Measurements from ENCODE around the gene HRH1.

Gene HRH1

DNA sequence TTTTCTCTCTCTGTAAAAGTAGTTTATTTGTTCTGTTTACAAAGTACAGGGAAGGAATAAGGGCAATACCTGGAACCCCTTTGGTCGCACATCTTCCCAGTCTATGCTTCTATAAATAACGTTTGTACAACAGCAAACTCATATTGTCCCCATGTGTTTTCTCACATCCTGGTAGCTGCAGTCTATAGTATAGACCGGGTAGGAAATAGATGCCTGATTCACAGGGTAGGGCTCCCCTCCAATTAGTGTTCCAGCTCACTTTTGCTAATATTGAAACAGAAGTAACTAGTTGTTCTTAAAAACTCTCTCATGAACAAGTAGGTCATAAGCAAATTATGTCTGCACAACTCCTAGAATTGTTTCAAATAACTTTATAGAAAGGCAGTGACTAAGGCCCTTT is 135.6 kb downstream of the HRH1 start:
- peak overlapping the region; percentile 80 to 86 (median 82); a peak in 21 of 22 replicates for H3K9ac ChIP-seq
- H3K4me3 ChIP-seq = peak overlapping the region in 6 of 10 experiments; percentile 8 to 52 (median 31); a peak in 9 of 20 replicates
- H3K27ac ChIP-seq = peak overlapping the region; percentile 93 to 97 (median 95)
- no peak for TF ChIP-seq Cebpa-rat (IDR thresholded peaks at IDR 0.05)
- H3K36me3 ChIP-seq = peaks cover 9 to 62% (median 28%) of the 10 kb centered on the region in 11 experiments; a peak in 17 of 22 replicates
- H4K20me1 ChIP-seq = no peaks in the 10 kb centered on the region
- no peaks in the 10 kb centered on the region for H3K27me3 ChIP-seq
- H3K4me1 ChIP-seq = peaks cover 68 to 98% (median 79%) of the 10 kb centered on the region in 10 experiments
- H3K4me2 ChIP-seq = peak overlapping the region; percentile 65 to 93 (median 88)
- H3K9me3 ChIP-seq (replicated peaks in 1 of 11) = peaks cover 0 to 10% (median 0%) of the 10 kb centered on the region in 11 experiments; a peak in 3 of 22 replicates

DNA sequence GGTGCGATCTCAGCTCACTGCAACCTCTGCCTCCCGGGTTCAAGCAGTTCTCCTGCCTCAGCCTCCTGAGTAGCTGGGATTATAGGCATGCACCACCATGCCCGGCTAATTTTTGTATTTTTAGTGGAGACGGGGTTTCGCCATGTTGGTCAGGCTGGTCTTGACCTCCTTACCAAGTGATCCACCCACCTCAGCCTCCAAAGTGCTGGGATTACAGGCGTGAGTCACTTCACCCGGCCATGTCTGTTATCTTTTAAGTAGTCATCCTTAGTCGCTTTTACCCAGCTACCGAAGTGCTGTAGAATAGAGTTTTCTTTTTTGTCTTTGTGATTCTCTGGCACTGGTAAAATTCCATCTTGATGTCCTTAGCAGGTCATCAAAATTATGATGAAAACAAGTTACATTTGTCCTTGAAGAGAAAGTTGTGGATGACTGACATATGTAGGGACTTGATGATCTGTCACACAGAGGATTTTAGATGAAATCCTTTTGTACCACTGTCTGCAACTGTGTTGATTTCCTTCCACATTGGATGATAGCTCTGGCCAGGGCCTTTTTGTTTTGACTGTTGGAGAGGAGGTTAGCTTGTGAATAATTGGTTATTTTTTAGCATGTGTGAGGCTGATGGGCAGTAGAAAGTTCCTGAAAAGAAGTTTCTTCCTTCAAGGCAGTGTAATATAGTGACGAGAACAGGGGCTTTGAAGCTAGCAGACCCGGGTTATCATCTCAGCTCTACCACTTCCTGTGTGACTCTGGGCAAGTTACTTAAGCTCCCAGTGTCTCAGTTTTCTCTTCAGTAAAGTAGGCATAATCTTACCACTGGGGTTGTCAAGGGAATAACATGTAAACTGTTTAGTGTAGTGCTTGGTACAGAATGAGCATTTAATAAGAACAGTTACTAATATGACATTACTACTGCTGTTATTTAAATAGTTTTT is 136.7 kb downstream of the HRH1 start:
- peak overlapping the region; percentile 3 to 85 (median 82); a peak in 14 of 22 replicates for H3K9ac ChIP-seq
- peaks cover 57 to 92% (median 70%) of the 10 kb centered on the region in 10 experiments for H3K4me1 ChIP-seq

DNA sequence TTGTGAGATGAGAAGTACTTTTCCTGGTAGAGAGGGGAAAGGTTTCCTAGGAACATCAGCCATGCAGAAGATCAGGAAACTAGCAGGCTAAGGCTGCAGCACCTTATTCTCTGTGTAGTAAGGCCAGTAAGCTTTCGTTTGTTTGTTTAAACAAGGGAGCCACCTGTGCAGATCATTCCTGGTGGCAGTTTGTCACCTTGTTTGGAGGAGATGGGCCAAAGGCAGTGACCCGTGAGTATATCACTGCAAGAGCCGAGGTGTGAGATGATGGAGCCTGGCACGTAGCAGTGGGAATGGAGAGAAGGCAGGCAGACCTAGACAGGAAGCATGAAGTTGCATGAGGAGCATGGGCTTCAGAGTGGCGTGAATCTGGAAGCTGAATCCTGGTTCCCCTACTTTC is 137.5 kb downstream of the HRH1 start:
- Histone ChIP-seq H3K9me3 (replicated peaks in 1 of 11) (peaks cover 0 to 10% (median 0%) of the 10 kb centered on the region in 11 experiments; a peak in 3 of 22 replicates), H3K27ac (peak overlapping the region; percentile 93 to 97 (median 95); a peak in 21 of 22 replicates), H3K4me3 (no peak overlapping the region; a peak in 1 of 20 replicates), H3K27me3 (no peaks in the 10 kb centered on the region), H3K9ac (peak overlapping the region in 7 of 11 experiments; percentile 3 to 85 (median 33); a peak in 9 of 22 replicates), H3K4me1 (peaks cover 49 to 91% (median 62%) of the 10 kb centered on the region in 10 experiments), H3K36me3 (peaks cover 6 to 59% (median 29%) of the 10 kb centered on the region in 11 experiments; a peak in 17 of 22 replicates), H4K20me1 (no peaks in the 10 kb centered on the region), H3K4me2 (peak overlapping the region; percentile 65 to 93 (median 88))
- no peak for TF ChIP-seq Cebpa-rat (IDR thresholded peaks at IDR 0.05)

More for the DNA sequence above, 136.7 kb downstream of the HRH1 start:
- Histone ChIP-seq H3K4me3 (no peak overlapping the region; a peak in 1 of 20 replicates), H4K20me1 (no peaks in the 10 kb centered on the region), H3K4me2 (peak overlapping the region; percentile 65 to 93 (median 88)), H3K9me3 (replicated peaks in 1 of 11) (peaks cover 0 to 10% (median 0%) of the 10 kb centered on the region in 11 experiments; a peak in 3 of 22 replicates), H3K27me3 (no peaks in the 10 kb centered on the region), H3K36me3 (peaks cover 6 to 58% (median 28%) of the 10 kb centered on the region in 11 experiments; a peak in 16 of 22 replicates), H3K27ac (peak overlapping the region; percentile 93 to 97 (median 95))
- no peak for TF ChIP-seq Cebpa-rat (IDR thresholded peaks at IDR 0.05)

DNA sequence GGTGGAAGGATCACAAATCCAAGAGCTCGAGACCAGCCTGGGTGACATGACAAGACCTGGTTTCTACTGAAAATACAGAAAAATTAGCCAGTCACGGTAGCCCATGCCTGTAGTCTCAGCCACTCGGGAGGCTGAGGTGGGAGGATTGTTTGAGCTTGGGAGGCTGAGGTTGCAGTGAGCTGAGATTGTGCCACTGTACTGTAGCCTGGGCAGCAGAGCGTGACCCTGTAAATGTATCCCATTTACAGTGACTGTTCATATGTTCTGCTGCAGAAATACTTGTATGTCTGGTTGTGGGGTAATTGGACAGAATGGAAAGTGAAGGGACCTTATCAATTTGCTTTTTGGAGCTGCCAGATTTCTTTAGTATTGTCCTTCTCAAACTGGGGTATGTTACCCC is 142.8 kb downstream of the HRH1 start:
- Histone ChIP-seq H3K4me1 (peaks cover 0 to 45% (median 14%) of the 10 kb centered on the region in 10 experiments; a peak in 17 of 20 replicates), H3K4me2 (no peak overlapping the region), H3K9me3 (replicated peaks in 1 of 11) (no peaks in the 10 kb centered on the region), H3K9ac (no peak overlapping the region), H3K36me3 (peaks cover 47 to 90% (median 69%) of the 10 kb centered on the region in 11 experiments), H3K27me3 (no peaks in the 10 kb centered on the region), H3K27ac (peak overlapping the region in 1 of 11 experiments; percentile 29; a peak in 1 of 22 replicates), H3K4me3 (no peak overlapping the region), H4K20me1 (no peaks in the 10 kb centered on the region; a peak in 1 of 22 replicates)
- no peak for TF ChIP-seq Cebpa-rat (IDR thresholded peaks at IDR 0.05)

DNA sequence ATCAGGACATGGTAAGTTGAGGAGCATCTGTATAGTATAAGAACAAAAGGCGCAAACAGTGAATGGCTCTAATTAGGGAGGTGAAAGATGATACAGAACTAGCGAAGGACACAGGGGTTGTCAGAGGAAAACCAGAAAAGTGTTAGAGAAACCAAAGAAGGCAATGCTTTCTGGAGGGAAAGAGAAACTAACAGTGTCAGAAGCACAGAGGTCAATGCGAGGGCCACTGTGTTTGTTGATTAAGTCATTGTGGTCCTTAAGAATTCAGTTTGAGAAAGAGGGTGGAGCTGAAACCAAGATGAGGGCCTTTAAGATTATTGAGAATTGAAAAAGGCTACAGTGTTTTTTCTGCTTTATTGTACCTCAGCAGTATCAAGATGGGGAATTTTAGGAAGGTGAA is 146.7 kb downstream of the HRH1 start:
- Histone ChIP-seq H3K9me3 (replicated peaks in 1 of 11) (no peaks in the 10 kb centered on the region), H3K36me3 (peaks cover 73 to 96% (median 88%) of the 10 kb centered on the region in 11 experiments), H3K9ac (no peak overlapping the region), H3K27me3 (no peaks in the 10 kb centered on the region), H3K4me3 (no peak overlapping the region), H3K4me2 (no peak overlapping the region), H3K4me1 (peaks cover 2 to 45% (median 23%) of the 10 kb centered on the region in 10 experiments), H3K27ac (no peak overlapping the region; a peak in 2 of 22 replicates), H4K20me1 (no peaks in the 10 kb centered on the region; a peak in 1 of 22 replicates)
- TF ChIP-seq Cebpa-rat (IDR thresholded peaks at IDR 0.05) = no peak

DNA sequence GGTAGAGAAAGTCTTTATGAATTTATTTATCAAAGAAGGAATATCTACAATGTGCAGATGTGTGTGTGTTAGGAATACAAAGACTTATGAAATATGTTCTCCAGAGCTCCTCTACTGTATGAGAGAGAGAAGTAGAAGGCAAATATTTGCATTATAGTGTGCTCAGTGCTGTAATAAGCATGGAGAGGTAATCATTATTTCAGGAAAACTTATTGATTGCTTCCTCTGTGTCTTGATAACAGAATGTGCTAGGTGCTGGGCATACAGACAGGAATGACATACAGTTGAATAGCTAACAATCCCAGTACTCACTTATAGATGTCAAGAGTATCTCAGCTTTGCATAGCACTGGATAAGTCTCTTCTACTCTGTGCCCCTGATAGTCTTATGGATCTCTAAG is 148.2 kb downstream of the HRH1 start:
- H3K36me3 ChIP-seq = peaks cover 73 to 99% (median 92%) of the 10 kb centered on the region in 11 experiments
- H3K27me3 ChIP-seq = no peaks in the 10 kb centered on the region
- H3K27ac ChIP-seq = peak overlapping the region in 2 of 11 experiments; percentile 28 to 95; a peak in 1 of 22 replicates
- H3K4me3 ChIP-seq = no peak overlapping the region
- no peak overlapping the region for H3K4me2 ChIP-seq
- H3K9me3 ChIP-seq (replicated peaks in 1 of 11) = no peaks in the 10 kb centered on the region
- TF ChIP-seq Cebpa-rat (IDR thresholded peaks at IDR 0.05) = no peak
- H3K4me1 ChIP-seq = peaks cover 12 to 49% (median 35%) of the 10 kb centered on the region in 10 experiments
- H3K9ac ChIP-seq = no peak overlapping the region
- H4K20me1 ChIP-seq = no peaks in the 10 kb centered on the region

DNA sequence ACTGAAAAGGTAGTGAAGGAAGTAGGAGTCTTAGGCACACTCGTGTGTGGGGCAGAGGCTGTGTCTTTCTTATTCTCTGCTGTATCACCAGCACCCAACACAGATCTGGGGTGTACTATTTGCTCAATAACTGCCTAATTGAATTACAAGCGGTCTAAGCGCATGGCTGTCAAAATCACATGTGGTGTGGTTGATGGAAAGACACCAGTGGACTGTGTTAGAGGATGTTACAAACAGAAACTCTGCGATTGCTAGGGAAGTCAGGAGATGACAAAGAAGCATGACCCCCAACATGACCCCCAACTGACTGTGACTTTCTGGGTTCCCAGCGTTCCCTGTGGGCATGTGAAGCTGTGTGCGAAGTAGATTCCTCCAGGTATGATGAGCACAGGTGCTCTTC is 149.9 kb downstream of the HRH1 start:
- Histone ChIP-seq H3K9me3 (replicated peaks in 1 of 11) (no peaks in the 10 kb centered on the region), H4K20me1 (no peaks in the 10 kb centered on the region), H3K9ac (peak overlapping the region in 3 of 11 experiments; percentile 16 to 93 (median 60); a peak in 4 of 22 replicates), H3K4me2 (peak overlapping the region in 7 of 11 experiments; percentile 31 to 82 (median 71); a peak in 11 of 22 replicates), H3K27me3 (no peaks in the 10 kb centered on the region), H3K27ac (peak overlapping the region in 8 of 11 experiments; percentile 24 to 99 (median 64); a peak in 10 of 22 replicates), H3K4me3 (no peak overlapping the region), H3K4me1 (peaks cover 12 to 63% (median 41%) of the 10 kb centered on the region in 10 experiments), H3K36me3 (peaks cover 74 to 99% (median 92%) of the 10 kb centered on the region in 11 experiments)
- no peak for TF ChIP-seq Cebpa-rat (IDR thresholded peaks at IDR 0.05)

DNA sequence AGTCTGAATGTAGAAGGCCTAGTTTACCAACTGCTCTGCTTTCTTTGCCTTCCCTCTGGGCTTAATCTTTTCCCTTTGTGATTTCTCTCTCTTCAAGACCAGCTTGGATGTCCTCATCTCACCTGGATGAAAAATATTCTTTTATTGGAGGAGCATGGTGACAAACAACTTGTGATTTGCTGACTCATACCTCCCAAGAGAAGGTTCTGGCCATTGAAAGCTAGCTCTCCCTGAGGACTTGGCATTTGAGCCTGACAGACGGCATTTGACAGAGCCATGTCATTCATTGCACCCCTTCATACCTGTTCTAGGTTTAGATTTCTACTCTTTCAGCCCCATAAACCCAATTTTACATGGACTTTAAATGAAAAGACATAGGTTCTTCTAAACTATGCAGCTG is 151.2 kb downstream of the HRH1 start:
- Histone ChIP-seq H4K20me1 (no peaks in the 10 kb centered on the region), H3K27me3 (no peaks in the 10 kb centered on the region), H3K27ac (peak overlapping the region; percentile 37 to 99 (median 52)), H3K4me3 (0 out of 20 replicates have a peak overlapping the region, but pooled peaks of 1 of the 10 experiments have one; percentile 2), H3K9me3 (replicated peaks in 1 of 11) (no peaks in the 10 kb centered on the region), H3K9ac (peak overlapping the region in 5 of 11 experiments; percentile 8 to 93 (median 40); a peak in 7 of 22 replicates), H3K4me1 (peaks cover 12 to 77% (median 41%) of the 10 kb centered on the region in 10 experiments), H3K4me2 (peak overlapping the region; percentile 3 to 82 (median 70); a peak in 20 of 22 replicates), H3K36me3 (peaks cover 74 to 99% (median 92%) of the 10 kb centered on the region in 11 experiments)
- TF ChIP-seq Cebpa-rat (IDR thresholded peaks at IDR 0.05) = no peak

Data from BLaER1 treated with 17β-estradiol and CSF1 and Interleukin-3, amounts not matched to agents 10 nM and 100 nM (cell line).